Dermis microvascular lymphatic vessel endothelial cell (primary cell): Measurements from ENCODE around the gene IL2RA. TPM values are rescaled to one million over a fixed set of nuclear protein-coding genes. Genes with fewer than 3 reads are reported as not detected.
A peak's percentile ranks its signal among the peaks of the same experiment; 100 is the strongest.
"Not testable (repeated sequence)": the region's sequence is repeated elsewhere in the genome, so short reads cannot be mapped to it uniquely, and the experiment has no call there.

ENCODE experiments used
- DNase-seq, 2 donors: peaks; one replicate each; pipeline versions ENCODE4 v3.0.0 to v3.0.0-alpha.2; 2010; ENCODE audit warnings: low read depth in 2 of 2
- total RNA-seq: library from RNA; depleted of rRNA; stranded (reverse); fragments of >200 nt; gene quantifications from 2 replicates; pipeline ENCODE4 v1.2.1, GENCODE V29; 2014

IL2RA gene
- total RNA-seq, 1 donor from 2014 or later, result not detected

GRCh38 chr10:6083523-6084475 is 21.6 kb upstream of the IL2RA start:
- peak; percentile 75 to 92 for DNase-seq

GRCh38 chr10:6082496-6083395 is 20.6 kb upstream of the IL2RA start:
- peak in 1 of 2 donors; percentile 45 for DNase-seq

- DNase-seq, result no peak
Measured at GRCh38 chr10:6080417-6080973, 18.3 kb upstream of the IL2RA start.

GRCh38 chr10:6079044-6079443 is 16.9 kb upstream of the IL2RA start:
- no peak for DNase-seq

GRCh38 chr10:6077071-6077675 is 15.0 kb upstream of the IL2RA start:
- no peak for DNase-seq

- DNase-seq, result no peak
Measured at GRCh38 chr10:6074489-6075301, 12.5 kb upstream of the IL2RA start.

GRCh38 chr10:6072215-6072934 is 10.2 kb upstream of the IL2RA start:
- DNase-seq, result no peak

GRCh38 chr10:6071181-6072175 is 9.3 kb upstream of the IL2RA start:
- no peak for DNase-seq

- DNase-seq, result no peak
Measured at GRCh38 chr10:6070660-6071059, 8.5 kb upstream of the IL2RA start.

- peak in 1 of 2 donors; percentile 63 for DNase-seq
Measured at GRCh38 chr10:6069081-6069931, 7.1 kb upstream of the IL2RA start.

GRCh38 chr10:6068422-6068821 is 6.3 kb upstream of the IL2RA start:
- no peak for DNase-seq

GRCh38 chr10:6068006-6068405 is 5.8 kb upstream of the IL2RA start:
- no peak for DNase-seq

GRCh38 chr10:6067457-6067856 is 5.3 kb upstream of the IL2RA start:
- DNase-seq, result no peak

GRCh38 chr10:6065835-6066234 is 3.7 kb upstream of the IL2RA start:
- no peak for DNase-seq

- DNase-seq, result no peak
Measured at GRCh38 chr10:6065406-6065805, 3.2 kb upstream of the IL2RA start.

GRCh38 chr10:6064726-6065125 is 2.6 kb upstream of the IL2RA start:
- DNase-seq, result not testable (repeated sequence)

- no peak for DNase-seq
Measured at GRCh38 chr10:6064119-6064518, 2.0 kb upstream of the IL2RA start.

GRCh38 chr10:6061056-6061455 is 1.1 kb downstream of the IL2RA start:
- no peak for DNase-seq
